ENCODE measurements around the gene KCTD7.

DNA sequence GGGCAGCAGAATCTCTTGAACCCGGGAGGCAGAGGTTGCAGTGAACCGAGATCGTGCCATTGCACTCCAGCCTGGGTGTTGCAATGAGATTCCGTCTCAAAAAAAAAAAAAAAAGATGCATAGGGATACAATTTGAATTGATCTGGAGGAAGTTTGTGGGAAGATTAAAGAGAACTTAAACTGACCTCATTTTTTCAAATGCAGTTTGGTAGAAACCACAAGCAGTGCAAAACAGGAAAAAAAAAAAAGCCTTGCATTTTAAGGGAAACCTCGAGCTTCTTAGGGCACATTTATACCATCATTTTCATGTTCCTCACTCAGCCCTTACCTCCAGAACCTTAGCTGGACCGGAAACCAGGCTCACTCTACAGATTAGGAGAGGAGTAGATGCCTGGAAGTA is 2.8 kb downstream of the KCTD7 start:
- TF ChIP-seq BHLHE40 (IDR thresholded peaks at IDR 0.05; ENCODE audit: borderline replicate concordance) (no peak), FOXA1 (IDR thresholded peaks at IDR 0.05) (no peak), ELF4 (IDR thresholded peaks at IDR 0.05) (no peak), SUZ12 (IDR thresholded peaks at IDR 0.05) (no peak), SP1 (IDR thresholded peaks at IDR 0.05) (no peak), LEF1 (IDR thresholded peaks at IDR 0.05; ENCODE audit: borderline replicate concordance) (no peak), CTBP1 (IDR thresholded peaks at IDR 0.05; ENCODE audit: borderline replicate concordance) (no peak), NFRKB (IDR thresholded peaks at IDR 0.05) (no peak), FOXK2 (IDR thresholded peaks at IDR 0.05) (no peak), TARDBP (IDR thresholded peaks at IDR 0.05) (no peak), ZNF384 (IDR thresholded peaks at IDR 0.05) (no peak), FOXM1 (IDR thresholded peaks at IDR 0.05; ENCODE audit: borderline replicate concordance) (no peak), L3MBTL2 (conservative IDR thresholded peaks at IDR 0.05) (no peak)

All from HEK293T (cell line).